ENCODE results near the gene AIFM2.

DNA sequence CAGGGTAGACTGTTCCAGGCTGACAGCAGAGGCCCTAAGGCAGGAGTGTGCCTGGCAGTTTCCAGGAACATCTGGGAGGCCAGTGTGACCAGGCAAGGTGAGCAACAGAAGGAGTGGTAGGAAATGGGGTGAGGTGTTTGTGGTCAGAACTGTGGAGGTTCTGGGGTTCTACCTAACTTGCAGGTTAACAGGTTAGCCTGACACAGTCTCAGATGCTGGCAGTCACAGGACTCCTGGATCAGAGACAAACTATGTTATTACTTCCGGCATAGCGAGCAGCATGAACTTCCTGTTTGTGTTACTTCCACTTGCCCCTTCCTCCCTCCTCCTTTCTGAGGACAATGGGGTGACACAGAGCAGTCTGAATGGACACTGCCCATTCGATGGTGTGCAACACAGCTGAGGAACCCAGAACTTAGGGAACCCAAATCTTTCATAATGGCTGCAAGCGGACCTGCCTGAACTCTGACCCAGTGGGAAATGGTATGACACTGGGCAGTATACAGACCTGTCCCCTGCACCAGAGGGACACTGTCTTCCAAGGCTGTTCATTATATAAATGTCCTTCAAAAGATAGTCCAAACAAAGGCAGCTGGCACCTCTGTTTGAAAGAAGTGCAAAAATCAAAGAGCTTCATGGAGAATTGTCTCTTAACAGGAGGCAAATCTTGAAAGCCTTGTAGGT lies 41.6 kb upstream of the AIFM2 start:
- TF ChIP-seq ZKSCAN8 (CRISPR knock-in tag; IDR thresholded peaks at IDR 0.05), result no peak; the same call in 1 of the 2 replicates
- no peak for TF ChIP-seq HDAC3 (IDR thresholded peaks at IDR 0.05; ENCODE audit: borderline replicate concordance, partially characterized antibody)
- TF ChIP-seq ZBTB5 (IDR thresholded peaks at IDR 0.05), result no peak
- no peak for TF ChIP-seq ZBTB33 (CRISPR knock-in tag; IDR thresholded peaks at IDR 0.05)
